AML-193 (cell line): ENCODE results near the gene DEXI.
A peak's percentile ranks its signal among the peaks of the same experiment; 100 is the strongest.
"Not testable (repeated sequence)": the region's sequence is repeated elsewhere in the genome, so short reads cannot be mapped to it uniquely, and the experiment has no call there.

Source experiments
- DNase-seq, 2 experiments: peaks; one replicate each; lab custom pipeline; 2025; lab: John Stamatoyannopoulos, UW

Gene DEXI

GRCh38 chr16:10926867-10927266 lies 15.4 kb downstream of the DEXI start:
- DNase-seq: no peak

GRCh38 chr16:10926094-10926493 lies 16.2 kb downstream of the DEXI start:
- no peak for DNase-seq

GRCh38 chr16:10925285-10925684 lies 17.0 kb downstream of the DEXI start:
- not testable (repeated sequence) for DNase-seq

GRCh38 chr16:10923650-10924214 lies 18.5 kb downstream of the DEXI start:
- no peak for DNase-seq

- DNase-seq: no peak
Measured at GRCh38 chr16:10923146-10923649, 19.1 kb downstream of the DEXI start.

GRCh38 chr16:10922328-10923145 lies 19.7 kb downstream of the DEXI start:
- no peak for DNase-seq

- DNase-seq: no peak
Measured at GRCh38 chr16:10921536-10922327, 20.5 kb downstream of the DEXI start.

GRCh38 chr16:10920726-10921427 lies 21.4 kb downstream of the DEXI start:
- DNase-seq: no peak

- DNase-seq: no peak
Measured at GRCh38 chr16:10919003-10919351, 23.3 kb downstream of the DEXI start.

- DNase-seq: peak; percentile 67 to 72
Measured at GRCh38 chr16:10918294-10919002, 23.8 kb downstream of the DEXI start.

GRCh38 chr16:10916534-10916933 lies 25.7 kb downstream of the DEXI start:
- DNase-seq: no peak

- DNase-seq: no peak
Measured at GRCh38 chr16:10911267-10911666, 31.0 kb downstream of the DEXI start.

- no peak for DNase-seq
Measured at GRCh38 chr16:10907757-10908045, 34.6 kb downstream of the DEXI start.

- no peak for DNase-seq
Measured at GRCh38 chr16:10906914-10907756, 35.1 kb downstream of the DEXI start.

- DNase-seq: no peak
Measured at GRCh38 chr16:10906482-10906881, 35.8 kb downstream of the DEXI start.

GRCh38 chr16:10902999-10903398 lies 39.3 kb downstream of the DEXI start:
- DNase-seq: no peak

- no peak for DNase-seq
Measured at GRCh38 chr16:10897134-10897533, 45.1 kb downstream of the DEXI start.

GRCh38 chr16:10896723-10897122 lies 45.5 kb downstream of the DEXI start:
- no peak for DNase-seq

GRCh38 chr16:10896165-10896564 lies 46.1 kb downstream of the DEXI start:
- DNase-seq: no peak

GRCh38 chr16:10895053-10895946 lies 47.0 kb downstream of the DEXI start:
- DNase-seq: no peak
